ENCODE results near the gene CCDC146.
"Not testable (repeated sequence)": the region's sequence is repeated elsewhere in the genome, so short reads cannot be mapped to it uniquely, and the experiment has no call there.

CCDC146 gene

GRCh38 chr7:77127009-77127408 lies 4.6 kb downstream of the CCDC146 start:
- not testable (repeated sequence) for H3K14ac ChIP-seq (ENCODE audit: low read length)

GRCh38 chr7:77128582-77129410 lies 6.4 kb downstream of the CCDC146 start:
- not testable (repeated sequence) for H3K4me2 ChIP-seq (ENCODE audit: insufficient read depth, low read length, poor library complexity, severe bottlenecking); H3K4me3 ChIP-seq (ENCODE audit: low read length in 2 of 2); H3K23ac ChIP-seq (ENCODE audit: low read depth, low read length, poor library complexity); H3K27me3 ChIP-seq (ENCODE audit: control insufficient read depth in 3 of 3, insufficient read depth in 3 of 3, low read depth in 1 of 3, low read length in 3 of 3); H2BK5ac ChIP-seq (ENCODE audit: low read length); DNase-seq (ENCODE audit: low spot score); H2AK5ac ChIP-seq (ENCODE audit: low read depth, low read length); H2BK12ac ChIP-seq (ENCODE audit: low read length); H3K4me1 ChIP-seq (ENCODE audit: control insufficient read depth in 2 of 2, insufficient read depth in 1 of 2, low read depth in 1 of 2, low read length in 2 of 2); H3K14ac ChIP-seq (ENCODE audit: low read length); H4K91ac ChIP-seq (ENCODE audit: low read depth, low read length, poor library complexity); H3K9me3 ChIP-seq (replicated peaks in 1 of 2; ENCODE audit: control insufficient read depth in 2 of 2, insufficient read depth in 1 of 2, low read depth in 1 of 2, low read length in 2 of 2); H3K27ac ChIP-seq (replicated peaks; ENCODE audit: low read length); H3K4ac ChIP-seq (ENCODE audit: low read length); H2BK15ac ChIP-seq (ENCODE audit: low read length); H3K79me1 ChIP-seq (ENCODE audit: low read depth, low read length); H2BK120ac ChIP-seq (ENCODE audit: low read depth, low read length); H3K9ac ChIP-seq (ENCODE audit: low read depth, low read length, poor library complexity); H3K18ac ChIP-seq (ENCODE audit: low read length); H4K8ac ChIP-seq (ENCODE audit: low read depth, low read length); H3K36me3 ChIP-seq (replicated peaks in 1 of 2; ENCODE audit: control insufficient read depth in 2 of 2, insufficient read depth in 2 of 2, low read length in 2 of 2)
- WGBS, 2 donors (ENCODE audit: extremely low coverage in 2 of 2, insufficient read length in 2 of 2, insufficient replicate concordance in 1 of 2): no CpG with 5 or more reads among the region's 7 CpGs
- peak overlapping the region; percentile 73 for H2AFZ ChIP-seq (ENCODE audit: low read length)

More at GRCh38 chr7:77127009-77127408, 4.6 kb downstream of the CCDC146 start:
- H3K23ac ChIP-seq (ENCODE audit: low read depth, low read length, poor library complexity); H3K79me1 ChIP-seq (ENCODE audit: low read depth, low read length); H2AK5ac ChIP-seq (ENCODE audit: low read depth, low read length); H4K91ac ChIP-seq (ENCODE audit: low read depth, low read length, poor library complexity); DNase-seq (ENCODE audit: low spot score); H4K8ac ChIP-seq (ENCODE audit: low read depth, low read length); H2BK12ac ChIP-seq (ENCODE audit: low read length); H3K9me3 ChIP-seq (replicated peaks in 1 of 2; ENCODE audit: control insufficient read depth in 2 of 2, insufficient read depth in 1 of 2, low read depth in 1 of 2, low read length in 2 of 2); H3K27me3 ChIP-seq (ENCODE audit: control insufficient read depth in 3 of 3, insufficient read depth in 3 of 3, low read depth in 1 of 3, low read length in 3 of 3); H3K27ac ChIP-seq (replicated peaks; ENCODE audit: low read length); H3K4ac ChIP-seq (ENCODE audit: low read length); H2BK120ac ChIP-seq (ENCODE audit: low read depth, low read length); H3K9ac ChIP-seq (ENCODE audit: low read depth, low read length, poor library complexity); H2BK15ac ChIP-seq (ENCODE audit: low read length); H2BK5ac ChIP-seq (ENCODE audit: low read length); H3K18ac ChIP-seq (ENCODE audit: low read length); H3K4me3 ChIP-seq (ENCODE audit: low read length in 2 of 2); H3K4me1 ChIP-seq (ENCODE audit: control insufficient read depth in 2 of 2, insufficient read depth in 1 of 2, low read depth in 1 of 2, low read length in 2 of 2); H3K36me3 ChIP-seq (replicated peaks in 1 of 2; ENCODE audit: control insufficient read depth in 2 of 2, insufficient read depth in 2 of 2, low read length in 2 of 2); H3K4me2 ChIP-seq (ENCODE audit: insufficient read depth, low read length, poor library complexity, severe bottlenecking): not testable (repeated sequence)
- no CpG with 5 or more reads among the region's 9 CpGs for WGBS, 2 donors (ENCODE audit: extremely low coverage in 2 of 2, insufficient read length in 2 of 2, insufficient replicate concordance in 1 of 2)
- H2AFZ ChIP-seq (ENCODE audit: low read length): peak overlapping the region; percentile 35

- not testable (repeated sequence) for H2BK120ac ChIP-seq (ENCODE audit: low read depth, low read length); H2BK5ac ChIP-seq (ENCODE audit: low read length); H4K91ac ChIP-seq (ENCODE audit: low read depth, low read length, poor library complexity); H3K27me3 ChIP-seq (ENCODE audit: control insufficient read depth in 3 of 3, insufficient read depth in 3 of 3, low read depth in 1 of 3, low read length in 3 of 3); H3K4ac ChIP-seq (ENCODE audit: low read length); H3K9me3 ChIP-seq (replicated peaks in 1 of 2; ENCODE audit: control insufficient read depth in 2 of 2, insufficient read depth in 1 of 2, low read depth in 1 of 2, low read length in 2 of 2); H3K4me3 ChIP-seq (ENCODE audit: low read length in 2 of 2); H2AK5ac ChIP-seq (ENCODE audit: low read depth, low read length); H2BK15ac ChIP-seq (ENCODE audit: low read length); H2AFZ ChIP-seq (ENCODE audit: low read length); H3K36me3 ChIP-seq (replicated peaks in 1 of 2; ENCODE audit: control insufficient read depth in 2 of 2, insufficient read depth in 2 of 2, low read length in 2 of 2); H3K18ac ChIP-seq (ENCODE audit: low read length); H3K4me1 ChIP-seq (ENCODE audit: control insufficient read depth in 2 of 2, insufficient read depth in 1 of 2, low read depth in 1 of 2, low read length in 2 of 2); H2BK12ac ChIP-seq (ENCODE audit: low read length); H3K4me2 ChIP-seq (ENCODE audit: insufficient read depth, low read length, poor library complexity, severe bottlenecking); H3K14ac ChIP-seq (ENCODE audit: low read length); H3K79me1 ChIP-seq (ENCODE audit: low read depth, low read length); H4K8ac ChIP-seq (ENCODE audit: low read depth, low read length); H3K23ac ChIP-seq (ENCODE audit: low read depth, low read length, poor library complexity); DNase-seq (ENCODE audit: low spot score); H3K9ac ChIP-seq (ENCODE audit: low read depth, low read length, poor library complexity); H3K27ac ChIP-seq (replicated peaks; ENCODE audit: low read length)
- no CpG with 5 or more reads among the region's 3 CpGs for WGBS, 2 donors (ENCODE audit: extremely low coverage in 2 of 2, insufficient read length in 2 of 2, insufficient replicate concordance in 1 of 2)
Observed at GRCh38 chr7:77131781-77132180, 9.4 kb downstream of the CCDC146 start.

- H2AK5ac ChIP-seq (ENCODE audit: low read depth, low read length); H4K91ac ChIP-seq (ENCODE audit: low read depth, low read length, poor library complexity); H2AFZ ChIP-seq (ENCODE audit: low read length); H3K27ac ChIP-seq (replicated peaks; ENCODE audit: low read length); H2BK5ac ChIP-seq (ENCODE audit: low read length); H3K4me1 ChIP-seq (ENCODE audit: control insufficient read depth in 2 of 2, insufficient read depth in 1 of 2, low read depth in 1 of 2, low read length in 2 of 2); H2BK12ac ChIP-seq (ENCODE audit: low read length); H3K18ac ChIP-seq (ENCODE audit: low read length); H3K23ac ChIP-seq (ENCODE audit: low read depth, low read length, poor library complexity); H2BK120ac ChIP-seq (ENCODE audit: low read depth, low read length); H4K8ac ChIP-seq (ENCODE audit: low read depth, low read length); H2BK15ac ChIP-seq (ENCODE audit: low read length); H3K27me3 ChIP-seq (ENCODE audit: control insufficient read depth in 3 of 3, insufficient read depth in 3 of 3, low read depth in 1 of 3, low read length in 3 of 3); H3K79me1 ChIP-seq (ENCODE audit: low read depth, low read length); H3K36me3 ChIP-seq (replicated peaks in 1 of 2; ENCODE audit: control insufficient read depth in 2 of 2, insufficient read depth in 2 of 2, low read length in 2 of 2); H3K4me3 ChIP-seq (ENCODE audit: low read length in 2 of 2); H3K9ac ChIP-seq (ENCODE audit: low read depth, low read length, poor library complexity); H3K4me2 ChIP-seq (ENCODE audit: insufficient read depth, low read length, poor library complexity, severe bottlenecking); DNase-seq (ENCODE audit: low spot score); H3K4ac ChIP-seq (ENCODE audit: low read length); H3K9me3 ChIP-seq (replicated peaks in 1 of 2; ENCODE audit: control insufficient read depth in 2 of 2, insufficient read depth in 1 of 2, low read depth in 1 of 2, low read length in 2 of 2); H3K14ac ChIP-seq (ENCODE audit: low read length): not testable (repeated sequence)
- WGBS, 2 donors (ENCODE audit: extremely low coverage in 2 of 2, insufficient read length in 2 of 2, insufficient replicate concordance in 1 of 2): no CpG with 5 or more reads among the region's 2 CpGs
Observed at GRCh38 chr7:77138668-77139067, 16.3 kb downstream of the CCDC146 start.
